GM23338 (cell line): Measurements from ENCODE around the gene FKRP. TPM values are rescaled to one million over a fixed set of nuclear protein-coding genes. Genes with fewer than 3 reads are reported as not detected.

ENCODE experiments used
- ATAC-seq: fragments of 200-7000 bp; cut with Tn5 transposase; 3 replicates; pipeline ENCODE4 v1.9.1; 2020
- DNase-seq: peaks from one replicate; pipeline ENCODE4 v3.0.0-alpha.2; 2015; ENCODE audit warnings: low spot score
- H2AFZ ChIP-seq: fragments of 200-600 bp; sonication (generic); 2 replicates; pipeline ENCODE4 v1.8.0; 2016; ENCODE audit warnings: antibody characterized with exemption, mild to moderate bottlenecking, moderate library complexity
- H3F3A ChIP-seq: fragments of 200-600 bp; sonication (generic); replicated peaks from 2 replicates; pipeline ENCODE4 v1.8.0; 2017; ENCODE audit warnings: antibody characterized with exemption, mixed run types, low read depth
- H3K27ac ChIP-seq: fragments of 200-600 bp; sonication (generic); 2 replicates; pipeline ENCODE4 v1.6.1; 2016; ENCODE audit warnings: low read depth
- H3K27me3 ChIP-seq: fragments of 200-600 bp; sonication (generic); 2 replicates; pipeline ENCODE4 v1.8.0; 2016; ENCODE audit warnings: mild to moderate bottlenecking, mixed run types, moderate library complexity; ENCODE audit not compliant: insufficient read depth
- H3K36me3 ChIP-seq: fragments of 200-600 bp; sonication (generic); 2 replicates; pipeline ENCODE4 v1.8.0; 2016; ENCODE audit warnings: mild to moderate bottlenecking; ENCODE audit not compliant: insufficient read depth
- H3K4me1 ChIP-seq: fragments of 200-600 bp; sonication (generic); 2 replicates; pipeline ENCODE4 v1.8.0; 2016; ENCODE audit warnings: mild to moderate bottlenecking, moderate library complexity; ENCODE audit not compliant: insufficient read depth
- H3K4me2 ChIP-seq: fragments of 200-600 bp; sonication (generic); 2 replicates; pipeline ENCODE4 v1.7.1; 2017; ENCODE audit warnings: mixed run types
- H3K4me3 ChIP-seq: fragments of 200-600 bp; sonication (generic); 2 replicates; pipeline ENCODE4 v1.6.1; 2016; ENCODE audit warnings: mixed run types
- H3K79me2 ChIP-seq: fragments of 200-600 bp; sonication (generic); replicated peaks from 2 replicates; pipeline ENCODE4 v1.8.0; 2017; ENCODE audit warnings: mild to moderate bottlenecking; ENCODE audit not compliant: insufficient read depth
- H3K9me2 ChIP-seq: fragments of 200-600 bp; sonication (generic); 2 replicates; pipeline ENCODE4 v1.8.0; 2017; ENCODE audit not compliant: insufficient read depth
- H4K20me1 ChIP-seq: fragments of 200-600 bp; sonication (generic); replicated peaks from 2 replicates; pipeline ENCODE4 v1.8.0; 2017; ENCODE audit warnings: mild to moderate bottlenecking; ENCODE audit not compliant: insufficient read depth
- H3K27ac Mint-ChIP-seq: 2 replicates; pipeline ENCODE4 v1.8.0; 2020; ENCODE audit warnings: inconsistent platforms, mild to moderate bottlenecking, moderate library complexity, mixed read lengths
- H3K27me3 Mint-ChIP-seq: 3 replicates; pipeline ENCODE4 v1.8.0; 2022; ENCODE audit warnings: low read depth, mild to moderate bottlenecking, moderate library complexity, mixed read lengths, inconsistent platforms; ENCODE audit not compliant: insufficient read depth, poor library complexity
- H3K36me3 Mint-ChIP-seq: 3 replicates; pipeline ENCODE4 v1.8.0; 2021; ENCODE audit warnings: low read depth, mild to moderate bottlenecking, inconsistent platforms, moderate library complexity, mixed read lengths
- H3K4me1 Mint-ChIP-seq: 3 replicates; pipeline ENCODE4 v1.8.0; 2020; ENCODE audit warnings: mild to moderate bottlenecking, inconsistent platforms, mixed read lengths
- H3K4me3 Mint-ChIP-seq: 3 replicates; pipeline ENCODE4 v1.8.0; 2021; ENCODE audit warnings: moderate library complexity, mild to moderate bottlenecking, inconsistent platforms, mixed read lengths
- H3K9me3 Mint-ChIP-seq: 3 replicates; pipeline ENCODE4 v1.8.0; 2020; ENCODE audit warnings: moderate library complexity, mild to moderate bottlenecking, inconsistent platforms, mixed read lengths
- CREB1 ChIP-seq: fragments of 250-450 bp; sonication (Bioruptor Pico); IDR thresholded peaks from 2 replicates; pipeline ENCODE4 v1.5.0; 2020; ENCODE audit warnings: low read depth, mild to moderate bottlenecking, moderate library complexity
- CTCF ChIP-seq, 2 experiments: fragments of 200-600 bp in 1 of 2; sonication (generic) in 1 of 2; conservative IDR thresholded peaks; 2 replicates each; pipeline versions ENCODE4 v1.5.1 to v1.6.1; 2016 to 2017; ENCODE audit warnings: antibody characterized with exemption in 2 of 2, low read depth in 2 of 2, mild to moderate bottlenecking in 2 of 2, moderate library complexity in 1 of 2
- ETS1 ChIP-seq: IDR thresholded peaks from 2 replicates; pipeline ENCODE4 v1.6.1; 2016; ENCODE audit warnings: antibody characterized with exemption
- EZH2 ChIP-seq: fragments of 200-600 bp; sonication (generic); IDR thresholded peaks from one replicate; pipeline ENCODE4 v1.8.0; 2017; ENCODE audit warnings: antibody characterized with exemption, mild to moderate bottlenecking, low read depth; ENCODE audit not compliant: unreplicated experiment
- EZH2phosphoT487 ChIP-seq: fragments of 200-600 bp; sonication (generic); IDR thresholded peaks from one replicate; pipeline ENCODE4 v1.8.1; 2018; ENCODE audit warnings: antibody characterized with exemption; ENCODE audit not compliant: unreplicated experiment
- NANOG ChIP-seq: IDR thresholded peaks from 2 replicates; pipeline ENCODE4 v1.6.1; 2016; ENCODE audit warnings: antibody characterized with exemption, borderline replicate concordance
- STAT1 ChIP-seq: IDR thresholded peaks from one replicate; pipeline ENCODE4 v1.6.1; 2016; ENCODE audit warnings: antibody characterized with exemption; ENCODE audit not compliant: unreplicated experiment
- ZNF114 ChIP-seq: fragments of 250-450 bp; sonication (Bioruptor Pico); IDR thresholded peaks from 2 replicates; pipeline ENCODE4 v1.5.0; 2020; ENCODE audit warnings: mild to moderate bottlenecking, moderate library complexity
- ZNF331 ChIP-seq: fragments of 250-450 bp; sonication (Bioruptor Pico); IDR thresholded peaks from 2 replicates; pipeline ENCODE4 v1.5.0; 2020; ENCODE audit warnings: low read depth, mild to moderate bottlenecking, moderate library complexity
- polyA plus RNA-seq: library from polyadenylated mRNA; unstranded; fragments of >200 nt; fragmentation: Nextera tagmentation; extraction: Ambion mirVana; gene quantifications from 2 replicates; pipeline ENCODE4 v1.2.1, GENCODE V29; 2016
- total RNA-seq: library from RNA; depleted of rRNA; stranded (reverse); fragments of >200 nt; shearing (Covaris generic); gene quantifications from 2 replicates; pipeline ENCODE4 v1.2.3, GENCODE V29; 2014
- TF ChIP-seq, protein P1 (sequence below): fragments of 250-450 bp; sonication (Bioruptor Pico); IDR thresholded peaks from 2 replicates; pipeline ENCODE4 v1.5.0; 2020; ENCODE audit warnings: mild to moderate bottlenecking, moderate library complexity
- TF ChIP-seq, protein P2 (sequence below): IDR thresholded peaks from one replicate; pipeline ENCODE4 v1.6.1; 2018; ENCODE audit warnings: antibody characterized with exemption; ENCODE audit not compliant: unreplicated experiment

FKRP gene
- total and polyA plus RNA-seq, 2 experiments from 2014 or later: 11.5 to 31.9 TPM

DNA sequence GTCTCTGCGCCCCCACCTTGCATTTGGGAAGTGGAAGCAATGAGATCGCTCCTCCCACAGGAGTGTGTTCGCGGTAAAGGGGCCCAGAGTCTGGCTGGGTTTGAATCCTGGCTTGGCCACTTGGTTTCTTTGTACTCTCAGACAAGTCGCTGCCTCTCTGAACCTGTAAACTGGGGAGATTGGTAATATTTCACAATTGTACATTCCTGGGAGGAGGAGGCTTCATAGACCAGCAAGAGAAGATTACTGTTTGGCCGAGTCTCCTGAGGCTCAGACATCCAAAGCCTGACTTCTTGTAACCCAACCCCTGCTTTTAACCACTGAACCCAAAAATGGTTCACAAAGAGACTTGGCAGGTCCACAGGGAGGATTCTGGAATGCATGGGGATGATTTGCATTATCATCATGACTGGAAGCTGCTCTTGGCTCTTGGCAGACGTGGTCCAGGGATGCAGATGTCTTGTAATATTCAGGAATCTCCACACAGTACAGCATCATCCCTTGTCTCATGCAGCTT lies 14.0 kb downstream of the FKRP start (continued):
- TF ChIP-seq, protein P1, sequence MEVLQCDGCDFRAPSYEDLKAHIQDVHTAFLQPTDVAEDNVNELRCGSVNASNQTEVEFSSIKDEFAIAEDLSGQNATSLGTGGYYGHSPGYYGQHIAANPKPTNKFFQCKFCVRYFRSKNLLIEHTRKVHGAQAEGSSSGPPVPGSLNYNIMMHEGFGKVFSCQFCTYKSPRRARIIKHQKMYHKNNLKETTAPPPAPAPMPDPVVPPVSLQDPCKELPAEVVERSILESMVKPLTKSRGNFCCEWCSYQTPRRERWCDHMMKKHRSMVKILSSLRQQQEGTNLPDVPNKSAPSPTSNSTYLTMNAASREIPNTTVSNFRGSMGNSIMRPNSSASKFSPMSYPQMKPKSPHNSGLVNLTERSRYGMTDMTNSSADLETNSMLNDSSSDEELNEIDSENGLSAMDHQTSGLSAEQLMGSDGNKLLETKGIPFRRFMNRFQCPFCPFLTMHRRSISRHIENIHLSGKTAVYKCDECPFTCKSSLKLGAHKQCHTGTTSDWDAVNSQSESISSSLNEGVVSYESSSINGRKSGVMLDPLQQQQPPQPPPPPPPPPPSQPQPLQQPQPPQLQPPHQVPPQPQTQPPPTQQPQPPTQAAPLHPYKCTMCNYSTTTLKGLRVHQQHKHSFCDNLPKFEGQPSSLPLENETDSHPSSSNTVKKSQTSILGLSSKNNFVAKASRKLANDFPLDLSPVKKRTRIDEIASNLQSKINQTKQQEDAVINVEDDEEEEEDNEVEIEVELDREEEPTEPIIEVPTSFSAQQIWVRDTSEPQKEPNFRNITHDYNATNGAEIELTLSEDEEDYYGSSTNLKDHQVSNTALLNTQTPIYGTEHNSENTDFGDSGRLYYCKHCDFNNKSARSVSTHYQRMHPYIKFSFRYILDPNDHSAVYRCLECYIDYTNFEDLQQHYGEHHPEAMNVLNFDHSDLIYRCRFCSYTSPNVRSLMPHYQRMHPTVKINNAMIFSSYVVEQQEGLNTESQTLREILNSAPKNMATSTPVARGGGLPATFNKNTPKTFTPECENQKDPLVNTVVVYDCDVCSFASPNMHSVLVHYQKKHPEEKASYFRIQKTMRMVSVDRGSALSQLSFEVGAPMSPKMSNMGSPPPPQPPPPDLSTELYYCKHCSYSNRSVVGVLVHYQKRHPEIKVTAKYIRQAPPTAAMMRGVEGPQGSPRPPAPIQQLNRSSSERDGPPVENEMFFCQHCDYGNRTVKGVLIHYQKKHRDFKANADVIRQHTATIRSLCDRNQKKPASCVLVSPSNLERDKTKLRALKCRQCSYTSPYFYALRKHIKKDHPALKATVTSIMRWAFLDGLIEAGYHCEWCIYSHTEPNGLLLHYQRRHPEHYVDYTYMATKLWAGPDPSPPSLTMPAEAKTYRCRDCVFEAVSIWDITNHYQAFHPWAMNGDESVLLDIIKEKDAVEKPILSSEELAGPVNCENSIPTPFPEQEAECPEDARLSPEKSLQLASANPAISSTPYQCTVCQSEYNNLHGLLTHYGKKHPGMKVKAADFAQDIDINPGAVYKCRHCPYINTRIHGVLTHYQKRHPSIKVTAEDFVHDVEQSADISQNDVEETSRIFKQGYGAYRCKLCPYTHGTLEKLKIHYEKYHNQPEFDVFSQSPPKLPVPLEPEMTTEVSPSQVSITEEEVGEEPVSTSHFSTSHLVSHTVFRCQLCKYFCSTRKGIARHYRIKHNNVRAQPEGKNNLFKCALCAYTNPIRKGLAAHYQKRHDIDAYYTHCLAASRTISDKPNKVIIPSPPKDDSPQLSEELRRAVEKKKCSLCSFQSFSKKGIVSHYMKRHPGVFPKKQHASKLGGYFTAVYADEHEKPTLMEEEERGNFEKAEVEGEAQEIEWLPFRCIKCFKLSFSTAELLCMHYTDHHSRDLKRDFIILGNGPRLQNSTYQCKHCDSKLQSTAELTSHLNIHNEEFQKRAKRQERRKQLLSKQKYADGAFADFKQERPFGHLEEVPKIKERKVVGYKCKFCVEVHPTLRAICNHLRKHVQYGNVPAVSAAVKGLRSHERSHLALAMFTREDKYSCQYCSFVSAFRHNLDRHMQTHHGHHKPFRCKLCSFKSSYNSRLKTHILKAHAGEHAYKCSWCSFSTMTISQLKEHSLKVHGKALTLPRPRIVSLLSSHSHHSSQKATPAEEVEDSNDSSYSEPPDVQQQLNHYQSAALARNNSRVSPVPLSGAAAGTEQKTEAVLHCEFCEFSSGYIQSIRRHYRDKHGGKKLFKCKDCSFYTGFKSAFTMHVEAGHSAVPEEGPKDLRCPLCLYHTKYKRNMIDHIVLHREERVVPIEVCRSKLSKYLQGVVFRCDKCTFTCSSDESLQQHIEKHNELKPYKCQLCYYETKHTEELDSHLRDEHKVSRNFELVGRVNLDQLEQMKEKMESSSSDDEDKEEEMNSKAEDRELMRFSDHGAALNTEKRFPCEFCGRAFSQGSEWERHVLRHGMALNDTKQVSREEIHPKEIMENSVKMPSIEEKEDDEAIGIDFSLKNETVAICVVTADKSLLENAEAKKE (CRISPR knock-in tag): no peak
- no peak for TF ChIP-seq NANOG
- no peak for TF ChIP-seq ETS1

DNA sequence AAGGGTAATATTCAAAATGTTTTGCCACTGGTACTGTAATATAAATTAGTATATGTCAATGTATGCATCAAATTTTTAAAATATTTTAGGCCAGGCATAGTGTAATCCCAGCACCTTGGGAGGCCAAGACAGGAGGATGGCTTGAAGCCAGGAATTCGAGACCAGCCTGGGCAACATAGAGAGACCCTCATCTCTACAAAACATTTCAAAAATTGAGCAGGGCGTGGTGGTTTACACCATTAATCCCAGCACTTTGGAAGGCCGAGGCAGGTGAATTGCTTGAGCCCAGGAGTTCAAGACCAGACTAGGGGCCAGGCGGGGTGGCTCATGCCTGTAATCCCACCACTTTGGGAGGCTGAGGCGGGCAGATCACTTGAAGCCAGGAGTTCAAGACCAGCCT lies 14.5 kb downstream of the FKRP start:
- no peaks in the 10 kb centered on the region for H3K79me2 ChIP-seq
- H3K27ac ChIP-seq: no peak overlapping the region; the same call in 1 of the 2 replicates
- no peak overlapping the region for H3K27ac Mint-ChIP-seq
- no peak overlapping the region for H3K4me3 ChIP-seq
- H3F3A ChIP-seq: peaks cover 6% of the 10 kb centered on the region; the same call in 1 of the 2 replicates
- H4K20me1 ChIP-seq: no peaks in the 10 kb centered on the region; the same call in none of the 2 replicates
- H3K4me3 Mint-ChIP-seq: no peak overlapping the region
- no peak overlapping the region for H2AFZ ChIP-seq
- ATAC-seq (no peak), DNase-seq (no peak)
- no peaks in the 10 kb centered on the region; the same call in 1 of the 2 replicates for H3K36me3 ChIP-seq
- no peak overlapping the region for H3K4me2 ChIP-seq
- no peaks in the 10 kb centered on the region for H3K9me2 ChIP-seq
- peaks cover 5% of the 10 kb centered on the region; the same call in 1 of the 2 replicates for H3K4me1 ChIP-seq
- peaks cover 11% of the 10 kb centered on the region for H3K4me1 Mint-ChIP-seq
- no peaks in the 10 kb centered on the region for H3K27me3 ChIP-seq
- H3K36me3 Mint-ChIP-seq: peaks cover 22% of the 10 kb centered on the region
- no peaks in the 10 kb centered on the region; the same call in 2 of the 3 replicates for H3K9me3 Mint-ChIP-seq
- peaks cover 12% of the 10 kb centered on the region for H3K27me3 Mint-ChIP-seq
- no peak for TF ChIP-seq ZNF114 (CRISPR knock-in tag)
- no peak for TF ChIP-seq EZH2phosphoT487
- TF ChIP-seq CTCF (conservative IDR thresholded peaks at IDR 0.05; ENCODE audit: low read depth in 2 of 2): no peak
- TF ChIP-seq, protein P2, sequence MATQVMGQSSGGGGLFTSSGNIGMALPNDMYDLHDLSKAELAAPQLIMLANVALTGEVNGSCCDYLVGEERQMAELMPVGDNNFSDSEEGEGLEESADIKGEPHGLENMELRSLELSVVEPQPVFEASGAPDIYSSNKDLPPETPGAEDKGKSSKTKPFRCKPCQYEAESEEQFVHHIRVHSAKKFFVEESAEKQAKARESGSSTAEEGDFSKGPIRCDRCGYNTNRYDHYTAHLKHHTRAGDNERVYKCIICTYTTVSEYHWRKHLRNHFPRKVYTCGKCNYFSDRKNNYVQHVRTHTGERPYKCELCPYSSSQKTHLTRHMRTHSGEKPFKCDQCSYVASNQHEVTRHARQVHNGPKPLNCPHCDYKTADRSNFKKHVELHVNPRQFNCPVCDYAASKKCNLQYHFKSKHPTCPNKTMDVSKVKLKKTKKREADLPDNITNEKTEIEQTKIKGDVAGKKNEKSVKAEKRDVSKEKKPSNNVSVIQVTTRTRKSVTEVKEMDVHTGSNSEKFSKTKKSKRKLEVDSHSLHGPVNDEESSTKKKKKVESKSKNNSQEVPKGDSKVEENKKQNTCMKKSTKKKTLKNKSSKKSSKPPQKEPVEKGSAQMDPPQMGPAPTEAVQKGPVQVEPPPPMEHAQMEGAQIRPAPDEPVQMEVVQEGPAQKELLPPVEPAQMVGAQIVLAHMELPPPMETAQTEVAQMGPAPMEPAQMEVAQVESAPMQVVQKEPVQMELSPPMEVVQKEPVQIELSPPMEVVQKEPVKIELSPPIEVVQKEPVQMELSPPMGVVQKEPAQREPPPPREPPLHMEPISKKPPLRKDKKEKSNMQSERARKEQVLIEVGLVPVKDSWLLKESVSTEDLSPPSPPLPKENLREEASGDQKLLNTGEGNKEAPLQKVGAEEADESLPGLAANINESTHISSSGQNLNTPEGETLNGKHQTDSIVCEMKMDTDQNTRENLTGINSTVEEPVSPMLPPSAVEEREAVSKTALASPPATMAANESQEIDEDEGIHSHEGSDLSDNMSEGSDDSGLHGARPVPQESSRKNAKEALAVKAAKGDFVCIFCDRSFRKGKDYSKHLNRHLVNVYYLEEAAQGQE: no peak
- no peak for TF ChIP-seq EZH2
- no peak for TF ChIP-seq CREB1 (CRISPR knock-in tag)
- TF ChIP-seq STAT1: no peak
- no peak for TF ChIP-seq ZNF331 (CRISPR knock-in tag)
